OCI-LY1 (cell line): ENCODE results near the gene FRMD4A.

ENCODE experiments used
- H2AFZ ChIP-seq: fragments of 200-600 bp; sonication (generic), shearing (Covaris generic); 2 replicates; pipeline ENCODE4 v1.6.0; 2014; ENCODE audit warnings: antibody characterized with exemption, mild to moderate bottlenecking, low read length
- H3F3A ChIP-seq: fragments of 200-600 bp; sonication (generic), shearing (Covaris generic); 2 replicates; pipeline ENCODE4 v1.6.0; 2014; ENCODE audit warnings: mild to moderate bottlenecking, antibody characterized with exemption, low read length, moderate library complexity; ENCODE audit not compliant: insufficient read depth
- H3K27ac ChIP-seq: fragments of 200-600 bp; sonication (generic); 2 replicates; pipeline ENCODE4 v1.5.1; 2014; ENCODE audit warnings: low read length, mixed run types, mild to moderate bottlenecking, low read depth; ENCODE audit not compliant: poor library complexity, severe bottlenecking
- H3K27me3 ChIP-seq: fragments of 200-600 bp; sonication (generic); 2 replicates; pipeline ENCODE4 v1.6.0; 2014; ENCODE audit warnings: antibody characterized with exemption, mild to moderate bottlenecking, low read length, moderate library complexity; ENCODE audit not compliant: insufficient read depth
- H3K36me3 ChIP-seq: fragments of 200-600 bp; sonication (generic); 2 replicates; pipeline ENCODE4 v1.6.1; 2014; ENCODE audit warnings: mild to moderate bottlenecking, antibody characterized with exemption, low read length, moderate library complexity, mixed read lengths; ENCODE audit not compliant: insufficient read depth
- H3K4me1 ChIP-seq: fragments of 200-600 bp; sonication (generic); 2 replicates; pipeline ENCODE4 v1.5.1; 2014; ENCODE audit warnings: mild to moderate bottlenecking, low read length, moderate library complexity; ENCODE audit not compliant: insufficient read depth, severe bottlenecking
- H3K4me2 ChIP-seq: fragments of 200-600 bp; sonication (generic), shearing (Covaris generic); 2 replicates; pipeline ENCODE4 v1.6.1; 2014; ENCODE audit warnings: low read length
- H3K4me3 ChIP-seq: fragments of 200-600 bp; sonication (generic); 2 replicates; pipeline ENCODE4 v1.5.1; 2014; ENCODE audit warnings: low read length, low read depth, mild to moderate bottlenecking, mixed read lengths; ENCODE audit not compliant: poor library complexity, severe bottlenecking
- H3K79me2 ChIP-seq: fragments of 200-600 bp; shearing (Covaris generic); 2 replicates; pipeline ENCODE4 v1.6.1; 2016; ENCODE audit warnings: mixed run types, low read length, mixed read lengths; ENCODE audit not compliant: insufficient read depth
- H3K9ac ChIP-seq: fragments of 200-600 bp; sonication (generic), shearing (Covaris generic); 2 replicates; pipeline ENCODE4 v1.6.1; 2014; ENCODE audit warnings: mild to moderate bottlenecking, low read length, mixed read lengths
- H3K9me2 ChIP-seq: fragments of 200-600 bp; sonication (generic), shearing (Covaris generic); 2 replicates; pipeline ENCODE4 v1.6.1; 2014; ENCODE audit warnings: low read depth, mild to moderate bottlenecking, low read length, mixed read lengths
- H3K9me3 ChIP-seq: fragments of 200-600 bp; shearing (Covaris generic); 2 replicates; pipeline ENCODE4 v1.6.1; 2014; ENCODE audit warnings: low read length, mixed read lengths
- H4K20me1 ChIP-seq: fragments of 200-600 bp; sonication (generic), shearing (Covaris generic); 2 replicates; pipeline ENCODE4 v1.6.0; 2016; ENCODE audit warnings: mild to moderate bottlenecking, low read length; ENCODE audit not compliant: insufficient read depth
- CTCF ChIP-seq: fragments of 200-600 bp; sonication (generic), shearing (Covaris generic); IDR thresholded peaks from 2 replicates; pipeline ENCODE4 v1.5.1; 2017; ENCODE audit warnings: mild to moderate bottlenecking, antibody characterized with exemption, low read length, moderate library complexity, mixed read lengths
- EZH2 ChIP-seq: fragments of 200-600 bp; sonication (generic), shearing (Covaris generic); IDR thresholded peaks from 2 replicates; pipeline ENCODE4 v1.8.0; 2017; ENCODE audit warnings: borderline replicate concordance, mixed run types, mild to moderate bottlenecking, antibody characterized with exemption, low read length, moderate library complexity, mixed read lengths

Gene FRMD4A

GRCh38 chr10:14330388-14331061 is at the start of gene FRMD4A:
Gene FRMD4A, minus strand, starts transcription at chr10:14330924.
- Histone ChIP-seq H3K27me3 (no peaks in the 10 kb centered on the region; the same call in 1 of the 2 replicates), H3K4me2 (no peak within 1 kb of the TSS), H4K20me1 (no peaks in the 10 kb centered on the region), H3K4me3 (no peak within 1 kb of the TSS), H3K9me2 (no peaks in the 10 kb centered on the region), H3K9ac (no peak within 1 kb of the TSS), H3K36me3 (no peaks in the 10 kb centered on the region), H3K9me3 (no peaks in the 10 kb centered on the region), H3K4me1 (no peaks in the 10 kb centered on the region), H2AFZ (no peak within 1 kb of the TSS), H3F3A (no peaks in the 10 kb centered on the region), H3K27ac (no peak within 1 kb of the TSS), H3K79me2 (no peaks in the 10 kb centered on the region)
- TF ChIP-seq CTCF, result no peak
- TF ChIP-seq EZH2, result no peak

- Histone ChIP-seq H3K27ac (no peak overlapping the region), H3K4me1 (no peaks in the 10 kb centered on the region), H3K9ac (no peak overlapping the region), H3K4me2 (no peak overlapping the region), H3K79me2 (no peaks in the 10 kb centered on the region), H3K36me3 (no peaks in the 10 kb centered on the region), H3K4me3 (no peak overlapping the region), H3K9me3 (no peaks in the 10 kb centered on the region), H4K20me1 (no peaks in the 10 kb centered on the region), H2AFZ (no peak overlapping the region), H3F3A (no peaks in the 10 kb centered on the region), H3K9me2 (no peaks in the 10 kb centered on the region), H3K27me3 (peaks cover 5% of the 10 kb centered on the region; the same call in 1 of the 2 replicates)
- no peak for TF ChIP-seq EZH2
- no peak for TF ChIP-seq CTCF
These were observed 49.0 kb upstream of the FRMD4A start for GRCh38 chr10:14379556-14380280.

GRCh38 chr10:14378387-14378960 is 47.8 kb upstream of the FRMD4A start:
- Histone ChIP-seq H3K36me3 (no peaks in the 10 kb centered on the region), H3K4me2 (no peak overlapping the region), H3K4me1 (no peaks in the 10 kb centered on the region), H3F3A (no peaks in the 10 kb centered on the region), H3K9ac (no peak overlapping the region), H4K20me1 (no peaks in the 10 kb centered on the region), H3K27ac (no peak overlapping the region), H3K4me3 (no peak overlapping the region), H3K9me2 (no peaks in the 10 kb centered on the region), H3K79me2 (no peaks in the 10 kb centered on the region), H2AFZ (no peak overlapping the region), H3K27me3 (peaks cover 5% of the 10 kb centered on the region; the same call in 1 of the 2 replicates), H3K9me3 (no peaks in the 10 kb centered on the region)
- TF ChIP-seq EZH2 (no peak), CTCF (no peak)
